NB4 (cell line): ENCODE data around the gene EXOC4.

ENCODE experiments used
- DNase-seq: peaks from one replicate; pipeline ENCODE4 v3.0.0; 2010; ENCODE audit warnings: low read depth
- H3K4me3 ChIP-seq: one replicate; pipeline ENCODE4 v1.5.1; 2011; ENCODE audit warnings: mild to moderate bottlenecking, low read depth, low read length, moderate library complexity
- CTCF ChIP-seq: IDR thresholded peaks from one replicate; pipeline ENCODE4 v1.5.1; 2012; ENCODE audit warnings: low read depth, low read length
- MAX ChIP-seq: IDR thresholded peaks from 2 replicates; pipeline ENCODE4 v1.6.1; 2011; ENCODE audit warnings: low read depth, low read length
- MYC ChIP-seq: IDR thresholded peaks from 2 replicates; pipeline ENCODE4 v1.6.1; 2011; ENCODE audit warnings: low read depth, low read length
- POLR2A ChIP-seq: IDR thresholded peaks from 2 replicates; pipeline ENCODE4 v1.6.1; 2011; ENCODE audit warnings: mild to moderate bottlenecking; ENCODE audit not compliant: insufficient read length; ENCODE audit errors: extremely low read depth

The EXOC4 gene

GRCh38 chr7:133571076-133571475 lies 318.2 kb downstream of the EXOC4 start:
- no peak overlapping the region for H3K4me3 ChIP-seq
- DNase-seq: peak; percentile 14
- TF ChIP-seq MYC (no peak), MAX (no peak), CTCF (no peak), POLR2A (no peak)

- TF ChIP-seq CTCF (no peak), POLR2A (no peak), MYC (no peak), MAX (no peak)
- H3K4me3 ChIP-seq: no peak overlapping the region
- no peak for DNase-seq
Measured at GRCh38 chr7:133572087-133572486, 319.2 kb downstream of the EXOC4 start.

GRCh38 chr7:133572843-133573242 lies 320.0 kb downstream of the EXOC4 start:
- TF ChIP-seq CTCF (no peak), POLR2A (no peak)
- no peak overlapping the region for H3K4me3 ChIP-seq
- DNase-seq: no peak

GRCh38 chr7:133573554-133574265 lies 320.8 kb downstream of the EXOC4 start:
- DNase-seq: no peak
- no peak for TF ChIP-seq MYC
- no peak for TF ChIP-seq POLR2A
- TF ChIP-seq CTCF: no peak
- TF ChIP-seq MAX: no peak
- no peak overlapping the region for H3K4me3 ChIP-seq

GRCh38 chr7:133575726-133576440 lies 323.0 kb downstream of the EXOC4 start:
- TF ChIP-seq POLR2A (no peak), CTCF (no peak), MYC (no peak), MAX (no peak)
- DNase-seq: no peak
- H3K4me3 ChIP-seq: no peak overlapping the region
